ENCODE results near the gene ENPP3. TPM values are rescaled to one million over a fixed set of nuclear protein-coding genes. Genes with fewer than 3 reads are reported as not detected.

The ENPP3 gene
- total and polyA plus RNA-seq, 2 experiments from 2014 or later, result not detected

DNA sequence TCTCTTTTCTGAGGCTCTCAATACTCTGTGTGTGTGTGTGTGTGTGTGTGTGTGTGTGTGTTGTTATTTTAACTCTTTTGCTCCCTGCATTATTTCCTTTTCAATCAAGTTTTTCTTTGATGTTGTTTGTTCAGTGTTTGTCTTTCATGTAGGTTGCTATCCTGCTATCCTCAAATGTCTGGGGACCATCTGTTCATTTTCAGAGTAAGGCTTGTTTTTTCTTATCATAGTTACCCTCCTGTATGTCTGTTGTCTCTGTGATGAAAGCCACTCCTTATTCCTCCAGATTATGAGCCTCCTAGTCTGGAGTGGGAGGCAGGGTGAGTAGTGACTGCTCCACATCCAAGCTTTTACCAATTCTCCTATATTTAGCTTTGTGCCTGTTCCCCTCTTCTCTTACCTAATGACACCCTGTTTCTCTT is 9.2 kb downstream of the ENPP3 start:
- Histone ChIP-seq H3K27ac (no peak overlapping the region), H3F3A (ENCODE audit: insufficient read depth) (no peaks in the 10 kb centered on the region), H3K9me3 (ENCODE audit: low read depth) (no peaks in the 10 kb centered on the region), H2AFZ (no peak overlapping the region), H3K79me2 (ENCODE audit: insufficient read depth) (no peaks in the 10 kb centered on the region), H3K9ac (no peak overlapping the region), H3K27me3 (replicated peaks; ENCODE audit: insufficient read depth) (no peaks in the 10 kb centered on the region), H3K36me3 (ENCODE audit: low read depth) (no peaks in the 10 kb centered on the region), H3K9me2 (ENCODE audit: insufficient read depth) (no peaks in the 10 kb centered on the region), H3K4me1 (ENCODE audit: insufficient read depth) (no peaks in the 10 kb centered on the region), H3K4me3 (no peak overlapping the region), H4K20me1 (ENCODE audit: insufficient read depth) (no peaks in the 10 kb centered on the region), H3K4me2 (ENCODE audit: unreplicated experiment) (no peak overlapping the region)
- DNase-seq, result no peak
- in situ Hi-C loops (cut with MboI), result no loop called here
- TF ChIP-seq EZH2 (IDR thresholded peaks at IDR 0.05; ENCODE audit: insufficient read depth, poor library complexity, severe bottlenecking), result no peak

DNA sequence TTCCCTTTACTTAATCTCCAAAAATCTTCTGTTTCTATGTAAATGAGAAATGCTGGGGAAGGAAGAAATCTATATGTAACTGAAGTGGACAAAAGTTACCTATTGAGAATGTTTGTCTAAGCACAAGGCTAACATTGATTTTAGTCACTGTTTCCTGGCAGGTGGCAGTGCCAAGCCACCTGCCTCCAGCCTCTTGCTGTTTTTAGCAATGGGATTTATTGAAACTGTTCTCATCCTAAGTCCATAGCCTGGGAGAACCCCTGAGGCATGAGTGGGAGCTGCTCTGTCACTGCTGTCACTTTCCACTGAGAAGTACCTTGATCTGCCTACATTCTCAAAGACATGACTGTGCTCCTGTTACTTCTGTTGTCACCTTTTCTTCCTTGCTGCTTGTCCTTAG is 14.7 kb downstream of the ENPP3 start:
- in situ Hi-C loops (cut with MboI), result no loop called here
- H3K4me1 ChIP-seq (ENCODE audit: insufficient read depth), result peaks cover 2% of the 10 kb centered on the region; the same call in 1 of the 2 replicates
- no peak for DNase-seq
- TF ChIP-seq EZH2phosphoT487 (IDR thresholded peaks at IDR 0.05; ENCODE audit: insufficient read depth, low read depth) (no peak), EZH2 (IDR thresholded peaks at IDR 0.05; ENCODE audit: insufficient read depth, poor library complexity, severe bottlenecking) (no peak)
- no peaks in the 10 kb centered on the region for H3K79me2 ChIP-seq (ENCODE audit: insufficient read depth)
- H3F3A ChIP-seq (ENCODE audit: insufficient read depth), result no peaks in the 10 kb centered on the region
- no peaks in the 10 kb centered on the region for H3K9me2 ChIP-seq (ENCODE audit: insufficient read depth)
- no peaks in the 10 kb centered on the region for H3K27me3 ChIP-seq (replicated peaks; ENCODE audit: insufficient read depth)
- H3K4me3 ChIP-seq, result no peak overlapping the region
- no peaks in the 10 kb centered on the region for H3K9me3 ChIP-seq (ENCODE audit: low read depth)
- no peak overlapping the region for H3K4me2 ChIP-seq (ENCODE audit: unreplicated experiment)
- no peak overlapping the region for H2AFZ ChIP-seq
- no peaks in the 10 kb centered on the region for H3K36me3 ChIP-seq (ENCODE audit: low read depth)
- no peak overlapping the region for H3K27ac ChIP-seq
- no peak overlapping the region for H3K9ac ChIP-seq
- H4K20me1 ChIP-seq (ENCODE audit: insufficient read depth), result no peaks in the 10 kb centered on the region

DNA sequence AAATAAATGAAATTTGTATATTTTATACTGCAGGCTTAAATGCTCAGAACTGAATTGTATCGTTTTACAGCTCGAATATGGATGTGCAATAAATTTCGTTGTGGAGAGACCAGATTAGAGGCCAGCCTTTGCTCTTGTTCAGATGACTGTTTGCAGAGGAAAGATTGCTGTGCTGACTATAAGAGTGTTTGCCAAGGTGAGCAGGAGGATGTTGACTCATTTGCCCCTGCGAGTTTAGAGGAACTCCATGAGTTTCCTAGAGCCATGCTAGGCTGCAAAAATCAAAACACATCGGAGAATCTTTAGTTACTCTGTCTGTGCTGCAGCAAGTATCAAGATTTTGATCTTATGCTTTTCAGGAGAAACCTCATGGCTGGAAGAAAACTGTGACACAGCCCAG is 15.4 kb downstream of the ENPP3 start:
- DNase-seq, result peak; percentile 53
- Histone ChIP-seq H3K4me1 (ENCODE audit: insufficient read depth) (peaks cover 9% of the 10 kb centered on the region), H3K27ac (no peak overlapping the region), H3K36me3 (ENCODE audit: low read depth) (no peaks in the 10 kb centered on the region), H3K27me3 (replicated peaks; ENCODE audit: insufficient read depth) (no peaks in the 10 kb centered on the region), H3K9me3 (ENCODE audit: low read depth) (no peaks in the 10 kb centered on the region), H4K20me1 (ENCODE audit: insufficient read depth) (no peaks in the 10 kb centered on the region), H3K4me3 (no peak overlapping the region), H3K9ac (no peak overlapping the region), H3K79me2 (ENCODE audit: insufficient read depth) (no peaks in the 10 kb centered on the region), H2AFZ (no peak overlapping the region), H3K4me2 (ENCODE audit: unreplicated experiment) (no peak overlapping the region), H3F3A (ENCODE audit: insufficient read depth) (peaks cover 6% of the 10 kb centered on the region), H3K9me2 (ENCODE audit: insufficient read depth) (no peaks in the 10 kb centered on the region)
- WGBS, 2 experiments (ENCODE audit: low coverage in 1 of 2, low lambda C conversion rate in 2 of 2, missing lambda C conversion rate in 2 of 2), result 83% methylated on average over 5 of the region's 5 CpGs
- in situ Hi-C loops (cut with MboI), result no loop called here
- no peak for TF ChIP-seq EZH2phosphoT487 (IDR thresholded peaks at IDR 0.05; ENCODE audit: insufficient read depth, low read depth)
- TF ChIP-seq EZH2 (IDR thresholded peaks at IDR 0.05; ENCODE audit: insufficient read depth, poor library complexity, severe bottlenecking), result no peak

DNA sequence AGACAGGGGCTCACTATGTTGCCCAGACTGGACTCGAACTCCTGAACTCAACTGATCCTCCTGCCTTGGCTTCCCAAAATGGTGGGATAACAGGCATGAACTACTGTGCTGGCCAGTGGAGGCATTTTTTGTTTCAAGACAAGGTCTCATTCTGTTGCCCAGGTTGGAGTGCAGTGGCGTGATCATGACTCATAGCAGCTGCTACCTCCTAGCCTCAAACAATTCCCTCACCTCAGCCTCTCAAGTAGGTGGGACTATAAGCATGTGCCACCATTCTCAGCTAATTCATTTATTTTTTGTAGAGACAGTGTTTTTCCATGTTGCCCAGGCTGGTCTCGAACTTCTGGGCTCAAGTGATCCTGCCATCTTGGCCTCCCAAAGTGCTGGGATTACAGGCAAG is 17.2 kb downstream of the ENPP3 start:
- peaks cover 19% of the 10 kb centered on the region for H3K4me1 ChIP-seq (ENCODE audit: insufficient read depth)
- H3K27me3 ChIP-seq (replicated peaks; ENCODE audit: insufficient read depth), result no peaks in the 10 kb centered on the region
- WGBS, 2 experiments (ENCODE audit: low coverage in 1 of 2, low lambda C conversion rate in 2 of 2, missing lambda C conversion rate in 2 of 2), result 81 to 84% methylated on average over 3 of the region's 3 CpGs
- H2AFZ ChIP-seq, result no peak overlapping the region
- no peaks in the 10 kb centered on the region for H3K79me2 ChIP-seq (ENCODE audit: insufficient read depth)
- no peak overlapping the region for H3K4me2 ChIP-seq (ENCODE audit: unreplicated experiment)
- H3F3A ChIP-seq (ENCODE audit: insufficient read depth), result peaks cover 12% of the 10 kb centered on the region
- H3K4me3 ChIP-seq, result no peak overlapping the region
- H3K27ac ChIP-seq, result no peak overlapping the region
- H3K36me3 ChIP-seq (ENCODE audit: low read depth), result no peaks in the 10 kb centered on the region
- no peak overlapping the region for H3K9ac ChIP-seq
- no peaks in the 10 kb centered on the region for H3K9me2 ChIP-seq (ENCODE audit: insufficient read depth)
- H3K9me3 ChIP-seq (ENCODE audit: low read depth), result no peaks in the 10 kb centered on the region
- no peaks in the 10 kb centered on the region for H4K20me1 ChIP-seq (ENCODE audit: insufficient read depth)
- no peak for DNase-seq
- TF ChIP-seq EZH2phosphoT487 (IDR thresholded peaks at IDR 0.05; ENCODE audit: insufficient read depth, low read depth) (no peak), EZH2 (IDR thresholded peaks at IDR 0.05; ENCODE audit: insufficient read depth, poor library complexity, severe bottlenecking) (no peak)
- in situ Hi-C loops (cut with MboI), result no loop called here

DNA sequence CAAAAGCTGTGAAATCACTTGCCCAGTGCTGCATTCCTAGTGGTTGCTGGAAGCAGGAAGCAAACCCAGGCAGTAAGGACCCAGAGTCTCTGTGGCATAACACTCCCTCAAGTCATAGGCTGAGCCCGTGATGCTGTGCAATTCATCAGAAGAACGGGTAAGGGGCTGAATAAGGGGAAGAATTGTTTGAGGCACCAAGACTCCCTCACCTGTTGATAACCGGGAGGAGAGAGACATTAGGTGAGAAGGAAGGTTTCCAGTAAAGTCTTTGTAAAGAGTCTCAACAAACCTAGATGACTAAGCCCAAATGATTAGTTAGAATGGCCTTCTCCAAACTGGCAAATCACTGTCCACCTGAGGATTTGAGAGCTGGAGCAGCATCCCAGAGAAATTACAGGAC is 18.3 kb downstream of the ENPP3 start:
- Histone ChIP-seq H3K27ac (no peak overlapping the region), H3K4me3 (no peak overlapping the region), H2AFZ (no peak overlapping the region), H3K9me3 (ENCODE audit: low read depth) (no peaks in the 10 kb centered on the region), H3K9ac (no peak overlapping the region), H3K27me3 (replicated peaks; ENCODE audit: insufficient read depth) (no peaks in the 10 kb centered on the region), H3K4me2 (ENCODE audit: unreplicated experiment) (no peak overlapping the region), H4K20me1 (ENCODE audit: insufficient read depth) (no peaks in the 10 kb centered on the region), H3K4me1 (ENCODE audit: insufficient read depth) (peaks cover 24% of the 10 kb centered on the region), H3F3A (ENCODE audit: insufficient read depth) (peaks cover 12% of the 10 kb centered on the region), H3K9me2 (ENCODE audit: insufficient read depth) (no peaks in the 10 kb centered on the region), H3K36me3 (ENCODE audit: low read depth) (no peaks in the 10 kb centered on the region), H3K79me2 (ENCODE audit: insufficient read depth) (no peaks in the 10 kb centered on the region)
- no peak for TF ChIP-seq EZH2phosphoT487 (IDR thresholded peaks at IDR 0.05; ENCODE audit: insufficient read depth, low read depth)
- no peak for TF ChIP-seq EZH2 (IDR thresholded peaks at IDR 0.05; ENCODE audit: insufficient read depth, poor library complexity, severe bottlenecking)
- in situ Hi-C loops (cut with MboI), result no loop called here
- 97 to 99% methylated on average over 3 of the region's 3 CpGs for WGBS, 2 experiments (ENCODE audit: low coverage in 1 of 2, low lambda C conversion rate in 2 of 2, missing lambda C conversion rate in 2 of 2)
- no peak for DNase-seq

Measured in GM23248 (cell line).